Vagina (tissue), 2 donors: Measurements from ENCODE around the gene SERPINA4.

Source experiments
- CTCF ChIP-seq, 3 experiments: fragments of 450-650 bp in 2 of 3; fragments of 200-600 bp in 1 of 3; sonication (generic) in 1 of 3; IDR thresholded peaks; one replicate each; pipeline ENCODE4 v1.5.1; 2017 to 2019; ENCODE audit warnings: antibody characterized with exemption in 3 of 3, mild to moderate bottlenecking in 2 of 3, moderate library complexity in 2 of 3
- POLR2AphosphoS5 ChIP-seq, 2 donors: sonication (generic); formaldehyde crosslinking; IDR thresholded peaks; one replicate each; pipeline ENCODE4 v1.9.0; 2017; ENCODE audit warnings: antibody characterized with exemption in 2 of 2, mild to moderate bottlenecking in 2 of 2, low read depth in 1 of 2; ENCODE audit not compliant: insufficient read depth in 1 of 2

DNA sequence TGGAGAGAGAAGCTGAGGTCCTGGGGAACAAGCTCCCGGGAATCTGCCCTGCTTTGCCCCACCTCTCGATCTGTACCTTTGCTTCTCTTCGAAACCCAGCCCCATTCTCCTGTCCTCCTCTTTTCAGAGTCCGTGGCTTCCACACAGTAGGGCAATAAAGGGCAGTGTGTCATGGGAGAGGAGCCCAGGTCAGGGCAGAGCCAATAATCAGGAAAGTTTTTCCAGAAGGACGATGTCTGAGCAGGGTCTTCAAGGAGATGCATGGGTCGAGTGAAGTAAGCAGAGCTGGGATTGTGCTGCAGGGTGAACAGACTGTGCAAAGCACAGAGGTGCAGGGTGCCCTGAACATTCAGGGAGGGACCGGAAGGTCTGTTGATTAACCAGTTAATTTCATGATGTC is 22.1 kb upstream of the SERPINA4 start:
- TF ChIP-seq CTCF (IDR thresholded peaks at IDR 0.05): no peak
- no peak for TF ChIP-seq POLR2AphosphoS5 (IDR thresholded peaks at IDR 0.05; ENCODE audit: insufficient read depth in 1 of 2, low read depth in 1 of 2)
